Stimulated activated naive CD8-positive, alpha-beta T cell treated with anti-CD3 and anti-CD28 coated beads, Interleukin-15, Interleukin-2, amounts not matched to agents 100 ng/mL and 50 ng/mL, for 24 hours (primary cell): ENCODE results near the gene CCT3.
"Not testable (repeated sequence)": the region's sequence is repeated elsewhere in the genome, so short reads cannot be mapped to it uniquely, and the experiment has no call there.

Experiments used
- H3K27ac Mint-ChIP-seq: one replicate; pipeline ENCODE4 v1.8.0; 2021; ENCODE audit warnings: mild to moderate bottlenecking, mixed read lengths
- H3K27me3 Mint-ChIP-seq: one replicate; pipeline ENCODE4 v1.8.0; 2021; ENCODE audit warnings: mixed read lengths
- H3K36me3 Mint-ChIP-seq: one replicate; pipeline ENCODE4 v1.8.0; 2021; ENCODE audit warnings: low read depth, mixed read lengths
- H3K4me1 Mint-ChIP-seq: one replicate; pipeline ENCODE4 v1.8.0; 2021; ENCODE audit warnings: low read depth, mixed read lengths
- H3K4me3 Mint-ChIP-seq: one replicate; pipeline ENCODE4 v1.8.0; 2021; ENCODE audit warnings: mild to moderate bottlenecking, mixed read lengths
- H3K9me3 Mint-ChIP-seq: one replicate; pipeline ENCODE4 v1.8.0; 2021; ENCODE audit warnings: mixed read lengths

Gene CCT3

DNA sequence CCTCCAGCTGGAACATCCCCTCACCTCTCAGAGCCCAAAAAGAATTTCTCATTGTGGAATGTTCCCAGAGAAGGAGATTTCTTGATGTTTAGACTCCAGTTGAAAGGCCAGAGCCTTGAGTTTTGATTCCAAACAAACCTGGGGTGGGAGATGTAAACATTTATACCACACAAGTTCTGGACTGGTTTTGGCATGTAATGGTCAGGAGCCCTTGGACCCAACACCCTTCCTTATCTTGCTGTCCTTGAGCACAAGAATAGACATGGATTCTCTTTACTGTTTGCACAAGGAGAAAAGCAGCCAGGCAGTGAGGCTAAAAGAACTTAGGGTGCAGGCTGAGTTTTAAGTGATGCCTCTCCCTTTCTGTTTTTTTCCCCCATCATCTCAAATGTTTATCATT is 35.5 kb upstream of the CCT3 start:
- no peaks in the 10 kb centered on the region for H3K9me3 Mint-ChIP-seq

DNA sequence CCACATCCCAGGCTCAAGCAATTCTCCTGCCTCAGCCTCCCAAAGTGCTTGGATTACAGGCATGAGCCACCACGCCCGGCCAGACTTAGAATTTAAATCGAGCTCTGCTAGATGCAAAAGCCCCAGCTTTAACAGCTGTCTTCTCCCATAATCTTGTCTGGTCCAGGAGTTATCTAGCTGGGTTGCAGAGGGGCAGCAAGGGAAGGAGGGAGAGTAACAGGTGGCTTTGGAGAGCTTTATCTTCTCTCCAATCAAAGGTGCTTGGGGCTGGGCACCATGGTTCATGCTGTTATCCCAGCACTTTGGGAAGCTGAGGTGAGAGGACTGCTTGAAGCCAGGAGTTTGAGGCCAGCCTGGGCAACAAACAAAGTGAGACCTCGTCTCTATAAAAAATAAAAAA is 34.8 kb upstream of the CCT3 start:
- Mint-ChIP-seq H3K4me3 (no peak overlapping the region), H3K27ac (no peak overlapping the region), H3K36me3 (no peaks in the 10 kb centered on the region), H3K9me3 (no peaks in the 10 kb centered on the region), H3K4me1 (no peaks in the 10 kb centered on the region), H3K27me3 (peaks cover 57% of the 10 kb centered on the region)

More for the DNA sequence above, 35.5 kb upstream of the CCT3 start:
- H3K4me3 Mint-ChIP-seq: no peak overlapping the region
- no peaks in the 10 kb centered on the region for H3K4me1 Mint-ChIP-seq
- H3K36me3 Mint-ChIP-seq: no peaks in the 10 kb centered on the region
- peaks cover 51% of the 10 kb centered on the region for H3K27me3 Mint-ChIP-seq
- H3K27ac Mint-ChIP-seq: no peak overlapping the region

DNA sequence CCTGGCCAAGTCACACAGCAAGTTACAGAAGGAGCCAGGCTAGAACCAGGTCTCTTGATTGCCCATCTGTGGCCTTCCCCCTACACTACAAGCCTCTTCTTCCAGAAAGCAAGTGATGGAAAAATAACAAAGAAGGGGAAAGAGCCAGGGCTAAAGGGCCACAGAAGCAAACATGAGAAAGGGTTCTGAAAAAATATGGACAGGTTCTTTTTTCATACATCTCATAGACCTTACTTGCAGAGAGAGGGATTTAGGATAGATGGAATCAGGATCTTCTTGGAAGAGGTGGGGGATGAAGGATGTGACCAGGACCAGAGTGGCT is 34.1 kb upstream of the CCT3 start:
- no peak overlapping the region for H3K27ac Mint-ChIP-seq
- no peak overlapping the region for H3K4me3 Mint-ChIP-seq
- no peaks in the 10 kb centered on the region for H3K9me3 Mint-ChIP-seq
- H3K4me1 Mint-ChIP-seq: no peaks in the 10 kb centered on the region
- peaks cover 58% of the 10 kb centered on the region for H3K27me3 Mint-ChIP-seq
- H3K36me3 Mint-ChIP-seq: no peaks in the 10 kb centered on the region

DNA sequence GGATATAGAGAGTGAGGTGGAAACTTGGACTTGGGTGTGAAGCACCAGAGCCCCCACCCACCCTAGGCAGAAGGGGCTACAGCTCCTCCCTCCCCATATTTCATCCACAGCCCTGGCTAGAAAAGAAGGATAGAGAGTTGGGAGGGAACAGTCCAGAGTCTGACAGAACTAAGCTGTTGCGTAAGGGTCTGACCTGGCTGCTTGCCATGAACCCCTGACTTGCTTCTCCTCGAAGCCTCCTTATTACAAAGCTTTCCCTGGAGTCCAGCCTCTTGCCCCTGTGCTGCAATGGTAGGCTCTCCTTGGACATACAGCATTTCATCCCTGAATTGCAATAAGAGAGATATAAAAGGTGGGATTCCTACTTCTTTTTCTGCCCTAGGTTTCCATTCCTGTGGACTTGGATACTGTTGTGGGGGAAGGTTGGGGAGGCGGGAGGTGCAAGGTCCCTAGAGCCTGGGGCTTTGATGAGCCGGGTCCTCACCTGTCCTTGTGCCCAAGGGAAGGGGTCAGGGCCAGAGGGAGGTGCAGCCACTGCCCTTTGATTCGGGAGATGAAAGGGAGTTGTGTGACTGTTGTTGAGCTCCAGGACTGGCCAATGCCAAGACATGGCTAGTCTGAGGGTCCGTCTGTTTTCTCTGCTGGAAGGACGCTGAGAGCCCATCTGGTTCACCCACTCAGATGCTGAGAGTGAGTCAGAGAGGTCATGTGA is 33.6 kb upstream of the CCT3 start:
- peaks cover 58% of the 10 kb centered on the region for H3K27me3 Mint-ChIP-seq
- no peak overlapping the region for H3K27ac Mint-ChIP-seq

DNA sequence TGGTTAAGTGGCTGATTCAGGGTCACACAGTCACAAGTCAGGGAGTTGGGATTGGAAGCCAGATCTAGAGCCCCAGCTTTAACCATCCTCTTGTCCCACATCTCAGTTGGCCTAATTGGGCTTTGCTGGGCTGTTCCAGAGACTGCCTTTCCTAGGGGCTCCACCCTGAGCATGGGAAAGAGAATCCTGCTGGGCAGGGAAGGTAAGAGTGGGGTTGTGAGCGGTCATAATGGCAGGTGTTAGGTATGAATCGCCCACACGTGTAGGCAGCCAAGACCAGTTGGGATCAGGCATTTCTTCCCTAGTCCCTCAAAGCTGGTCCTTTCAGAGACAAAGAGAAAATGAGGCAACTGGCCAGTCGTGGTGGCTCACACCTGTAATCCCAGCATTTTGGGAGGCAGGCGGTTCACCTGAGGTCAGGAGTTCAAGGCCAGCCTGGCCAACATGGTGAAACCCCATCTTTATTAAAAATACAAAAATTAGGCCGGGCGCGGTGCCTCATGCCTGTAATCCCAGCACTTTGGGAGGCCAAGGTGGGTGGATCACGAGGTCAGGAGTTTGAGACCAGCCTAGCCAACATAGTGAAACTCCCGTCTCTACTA is 31.7 kb upstream of the CCT3 start:
- not testable (repeated sequence) for H3K4me1 Mint-ChIP-seq, H3K36me3 Mint-ChIP-seq, H3K9me3 Mint-ChIP-seq, H3K27ac Mint-ChIP-seq
- H3K27me3 Mint-ChIP-seq: peaks cover 61% of the 10 kb centered on the region
- peak overlapping the region; percentile 66 for H3K4me3 Mint-ChIP-seq

More for the DNA sequence above, 33.6 kb upstream of the CCT3 start:
- H3K36me3 Mint-ChIP-seq: no peaks in the 10 kb centered on the region
- no peaks in the 10 kb centered on the region for H3K9me3 Mint-ChIP-seq
- H3K4me1 Mint-ChIP-seq: no peaks in the 10 kb centered on the region
- H3K4me3 Mint-ChIP-seq: no peak overlapping the region

DNA sequence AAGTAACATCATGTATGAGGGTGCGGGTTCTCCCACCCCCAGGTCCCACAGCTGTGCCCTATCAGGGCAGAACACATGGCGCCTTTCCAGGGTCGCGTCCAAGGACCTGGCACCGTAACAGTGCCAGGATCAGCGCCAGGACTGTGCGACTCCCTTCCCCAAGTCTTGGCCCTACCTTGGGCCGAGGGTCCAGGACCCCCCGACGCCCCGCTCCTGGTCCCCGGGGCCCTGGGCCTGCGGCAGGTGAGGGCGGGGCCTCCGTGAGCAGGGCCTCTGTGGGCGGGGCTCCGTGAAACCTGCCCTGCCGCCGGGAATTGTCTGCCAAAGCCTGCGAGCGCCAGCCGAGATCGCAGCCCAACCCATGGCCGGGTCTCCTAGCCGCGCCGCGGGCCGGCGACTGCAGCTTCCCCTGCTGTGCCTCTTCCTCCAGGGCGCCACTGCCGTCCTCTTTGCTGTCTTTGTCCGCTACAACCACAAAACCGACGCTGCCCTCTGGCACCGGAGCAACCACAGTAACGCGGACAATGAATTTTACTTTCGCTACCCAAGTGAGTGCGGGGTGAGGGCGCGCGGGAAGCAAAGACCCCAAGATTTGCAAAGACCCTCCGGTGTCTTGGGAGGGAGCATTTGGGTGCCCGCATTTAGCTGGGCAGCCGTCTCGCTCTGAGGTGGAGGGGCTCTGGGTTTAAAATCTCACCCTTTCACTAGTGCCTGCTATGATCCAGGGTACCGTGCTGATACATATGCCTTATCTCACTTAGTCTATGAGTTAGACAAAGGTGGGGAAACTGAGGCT is 31.0 kb upstream of the CCT3 start, which contains the start of gene RHBG:
Gene RHBG, plus strand, starts transcription at position 323 of the 796 bp plus-strand sequence. Its CDS starts 39 bp downstream, at position 362.
- Mint-ChIP-seq H3K9me3 (no peaks in the 10 kb centered on the region), H3K4me3 (peak within 1 kb of the TSS; percentile 66), H3K27ac (no peak within 1 kb of the TSS), H3K4me1 (no peaks in the 10 kb centered on the region), H3K27me3 (peaks cover 62% of the 10 kb centered on the region), H3K36me3 (no peaks in the 10 kb centered on the region)

DNA sequence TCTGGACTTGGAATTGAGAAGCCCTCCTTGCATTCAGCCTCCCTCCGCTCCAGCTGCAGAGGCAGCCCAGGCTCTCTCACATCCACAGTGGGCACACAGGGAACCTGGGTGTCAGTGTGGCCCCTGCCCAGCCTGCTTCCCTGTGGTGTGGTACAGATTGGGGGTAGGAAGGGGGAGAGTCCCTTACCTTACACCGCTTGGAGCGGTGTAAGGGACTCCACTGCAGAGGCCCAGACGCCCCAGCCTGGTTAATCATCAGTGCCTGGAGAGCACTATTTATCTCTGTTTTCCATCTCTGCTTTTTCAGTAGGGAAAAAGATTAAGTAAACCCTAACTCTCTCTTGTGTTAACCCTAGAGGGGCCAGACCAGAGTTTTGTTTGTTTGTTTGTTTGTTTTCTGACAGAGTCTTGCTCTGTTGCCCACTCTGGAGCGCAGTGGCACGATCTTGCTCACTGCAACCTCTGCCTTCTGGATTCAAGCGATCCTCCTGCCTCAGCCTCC is 30.1 kb upstream of the CCT3 start:
- no peaks in the 10 kb centered on the region for H3K9me3 Mint-ChIP-seq
- peaks cover 57% of the 10 kb centered on the region for H3K27me3 Mint-ChIP-seq
- no peaks in the 10 kb centered on the region for H3K4me1 Mint-ChIP-seq
- H3K27ac Mint-ChIP-seq: no peak overlapping the region
- no peak overlapping the region for H3K4me3 Mint-ChIP-seq
- H3K36me3 Mint-ChIP-seq: no peaks in the 10 kb centered on the region

DNA sequence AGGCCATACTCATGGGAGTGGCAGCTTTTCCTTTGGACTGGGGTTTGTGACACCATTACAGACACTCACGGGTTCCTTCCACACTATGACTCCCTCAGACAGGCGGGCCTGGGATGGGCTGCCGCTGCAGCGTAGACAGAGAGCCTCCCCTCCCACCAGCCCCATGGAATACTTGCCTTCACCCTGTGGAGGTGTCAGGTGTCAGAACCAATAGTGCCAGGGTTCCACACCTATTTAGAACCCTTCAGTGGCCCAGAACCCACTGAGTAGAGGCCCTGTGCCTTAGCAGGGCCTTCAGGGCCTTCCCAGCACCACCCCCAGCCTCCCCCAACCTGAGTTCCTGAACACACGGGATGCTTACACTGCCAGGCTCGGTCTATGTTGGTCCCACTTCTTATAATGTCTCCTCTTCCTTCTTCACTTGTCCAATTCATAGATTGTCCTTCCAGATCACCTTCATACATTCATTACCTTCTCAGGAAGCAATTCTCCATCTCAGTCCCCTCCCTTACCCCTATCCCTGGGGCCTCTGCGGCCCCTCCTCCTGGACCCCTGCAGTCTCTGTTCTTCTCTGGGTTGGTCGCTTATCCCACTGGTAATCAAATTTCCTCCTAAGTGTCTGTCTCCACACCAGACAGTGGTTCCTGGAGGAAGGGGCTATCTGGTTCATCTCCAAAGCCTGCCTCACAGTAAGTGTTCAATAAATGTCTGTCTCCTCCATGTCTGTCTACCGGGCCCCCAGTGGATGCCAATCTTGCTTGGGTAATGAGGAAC is 29.5 kb upstream of the CCT3 start:
- no peak overlapping the region for H3K27ac Mint-ChIP-seq
- no peaks in the 10 kb centered on the region for H3K36me3 Mint-ChIP-seq
- no peaks in the 10 kb centered on the region for H3K4me1 Mint-ChIP-seq
- H3K27me3 Mint-ChIP-seq: peaks cover 51% of the 10 kb centered on the region
- H3K9me3 Mint-ChIP-seq: no peaks in the 10 kb centered on the region
- H3K4me3 Mint-ChIP-seq: no peak overlapping the region

DNA sequence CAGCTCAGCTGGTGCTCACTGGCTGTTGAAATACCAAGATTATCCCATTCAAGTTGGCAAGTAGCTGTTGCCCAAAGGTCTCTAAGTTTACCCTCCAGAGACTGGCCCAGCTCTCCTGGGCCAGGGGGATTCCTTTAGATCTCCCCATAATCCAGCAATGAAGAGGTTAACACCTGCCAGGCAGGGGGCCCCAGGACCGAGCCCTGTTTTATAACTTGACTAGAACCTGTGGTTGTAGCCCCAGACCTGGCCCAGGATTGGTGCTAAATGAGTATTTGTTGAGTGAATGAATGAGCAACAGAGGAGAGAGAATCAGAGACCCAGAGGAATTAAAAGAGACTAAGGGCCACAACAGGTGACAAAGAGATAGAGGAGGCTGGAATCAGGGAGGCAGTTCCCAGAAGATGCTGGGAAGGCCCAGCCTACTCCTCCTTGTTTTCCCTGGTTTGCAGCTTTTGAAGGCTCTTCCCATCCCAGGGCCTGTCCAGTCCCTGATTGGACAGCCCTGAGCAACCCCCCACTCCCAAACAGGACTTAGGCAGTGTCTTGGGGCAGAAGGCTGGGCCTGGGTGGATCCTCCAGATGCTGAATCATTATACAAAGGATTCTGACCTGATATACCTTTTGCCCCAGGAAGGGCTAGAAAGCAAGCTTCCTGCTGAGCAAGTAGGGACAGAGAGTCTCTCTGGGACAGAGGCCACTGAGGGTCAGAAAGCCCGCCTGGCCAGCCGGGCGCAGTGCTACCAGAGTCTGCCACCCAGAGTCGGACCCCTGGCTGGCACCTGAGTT is 28.5 kb upstream of the CCT3 start:
- Mint-ChIP-seq H3K36me3 (no peaks in the 10 kb centered on the region), H3K9me3 (no peaks in the 10 kb centered on the region), H3K4me1 (no peaks in the 10 kb centered on the region), H3K27me3 (peaks cover 41% of the 10 kb centered on the region), H3K4me3 (no peak overlapping the region), H3K27ac (no peak overlapping the region)

DNA sequence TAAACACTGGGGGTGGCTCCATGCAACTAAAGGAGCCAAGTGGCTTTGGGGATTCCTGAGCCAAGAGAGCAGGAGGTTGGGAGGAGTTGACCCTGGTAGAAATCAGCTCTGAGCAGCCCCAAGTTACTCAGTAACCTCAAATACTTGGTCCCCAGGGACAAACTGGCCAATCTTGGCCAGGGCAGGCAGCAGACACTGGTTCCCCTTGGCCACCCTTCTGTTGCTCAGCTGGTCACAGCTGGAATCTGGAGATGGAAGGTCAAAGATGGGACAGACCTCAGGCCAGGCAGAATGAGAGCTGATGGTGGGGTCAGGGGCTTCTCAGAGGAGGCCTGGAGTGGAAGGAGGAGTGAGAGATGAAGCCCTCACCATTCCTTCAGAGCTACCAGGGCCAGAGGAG is 27.7 kb upstream of the CCT3 start:
- H3K4me1 Mint-ChIP-seq: no peaks in the 10 kb centered on the region
- no peak overlapping the region for H3K27ac Mint-ChIP-seq
- H3K36me3 Mint-ChIP-seq: no peaks in the 10 kb centered on the region
- H3K4me3 Mint-ChIP-seq: no peak overlapping the region
- H3K27me3 Mint-ChIP-seq: peaks cover 38% of the 10 kb centered on the region
- no peaks in the 10 kb centered on the region for H3K9me3 Mint-ChIP-seq

DNA sequence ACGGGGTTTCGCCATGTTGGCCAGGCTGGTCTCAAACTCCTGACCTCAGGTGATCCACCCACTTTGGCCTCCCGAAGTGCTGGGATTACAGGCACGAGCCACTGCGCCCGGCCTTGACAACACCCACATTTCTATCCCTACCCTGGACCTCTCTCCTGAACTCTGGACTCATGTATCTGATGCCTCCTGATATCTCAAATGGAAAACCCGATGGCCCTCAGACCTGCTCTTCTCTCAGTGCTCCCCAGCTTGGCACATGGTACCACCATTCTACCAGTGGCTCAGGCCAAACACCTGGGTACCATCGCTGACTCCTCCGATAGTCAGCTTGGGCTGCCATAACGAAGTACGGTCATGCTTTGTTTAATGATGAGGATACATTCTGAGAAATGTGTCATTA is 22.4 kb upstream of the CCT3 start:
- peaks cover 52% of the 10 kb centered on the region for H3K27me3 Mint-ChIP-seq
- H3K27ac Mint-ChIP-seq: no peak overlapping the region
- H3K36me3 Mint-ChIP-seq: no peaks in the 10 kb centered on the region
- no peaks in the 10 kb centered on the region for H3K9me3 Mint-ChIP-seq
- peaks cover 14% of the 10 kb centered on the region for H3K4me1 Mint-ChIP-seq
- no peak overlapping the region for H3K4me3 Mint-ChIP-seq

DNA sequence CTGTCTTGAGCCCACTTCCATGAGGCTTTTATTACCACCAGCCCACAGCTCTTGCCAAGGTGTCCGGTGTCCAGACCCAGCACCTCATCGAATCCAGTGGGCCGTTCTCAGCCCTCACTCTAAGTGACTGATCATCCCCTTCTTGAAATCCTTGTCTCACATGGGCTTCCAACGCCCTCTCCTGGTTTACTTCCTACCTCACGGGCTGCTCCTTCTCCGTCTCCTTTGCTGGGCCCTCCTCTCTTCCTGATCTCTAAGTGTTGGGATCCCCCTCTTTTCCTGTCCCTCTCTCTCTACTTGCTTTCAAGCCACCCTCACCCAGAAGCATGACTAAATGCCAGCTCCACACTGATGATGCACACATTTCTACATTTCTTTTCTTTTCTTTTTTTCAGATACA is 21.9 kb upstream of the CCT3 start:
- H3K36me3 Mint-ChIP-seq: no peaks in the 10 kb centered on the region
- H3K4me3 Mint-ChIP-seq: no peak overlapping the region
- H3K9me3 Mint-ChIP-seq: no peaks in the 10 kb centered on the region
- H3K27ac Mint-ChIP-seq: no peak overlapping the region
- H3K27me3 Mint-ChIP-seq: peaks cover 48% of the 10 kb centered on the region
- peaks cover 14% of the 10 kb centered on the region for H3K4me1 Mint-ChIP-seq

DNA sequence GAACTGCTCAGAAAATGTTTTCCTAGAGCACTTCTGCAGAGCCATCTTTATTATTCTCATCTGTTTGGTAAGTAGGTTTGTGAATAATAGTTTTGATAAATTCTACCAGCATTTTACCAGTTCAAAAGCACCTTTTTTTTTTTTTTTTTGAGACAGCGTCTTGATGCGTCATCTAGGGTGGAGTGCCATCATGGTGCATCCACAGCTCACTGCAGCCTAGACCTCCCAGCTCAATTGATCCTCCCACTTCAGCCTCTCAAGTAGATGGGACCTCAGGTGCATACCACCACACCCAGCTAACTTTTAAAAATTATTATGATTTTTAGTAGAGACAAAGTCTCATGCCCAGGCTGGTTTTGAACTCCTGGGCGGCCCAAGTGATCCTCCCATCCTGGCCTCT is 21.2 kb upstream of the CCT3 start:
- Mint-ChIP-seq H3K4me3 (no peak overlapping the region), H3K36me3 (no peaks in the 10 kb centered on the region), H3K4me1 (peaks cover 14% of the 10 kb centered on the region), H3K9me3 (no peaks in the 10 kb centered on the region), H3K27ac (no peak overlapping the region), H3K27me3 (peaks cover 42% of the 10 kb centered on the region)

DNA sequence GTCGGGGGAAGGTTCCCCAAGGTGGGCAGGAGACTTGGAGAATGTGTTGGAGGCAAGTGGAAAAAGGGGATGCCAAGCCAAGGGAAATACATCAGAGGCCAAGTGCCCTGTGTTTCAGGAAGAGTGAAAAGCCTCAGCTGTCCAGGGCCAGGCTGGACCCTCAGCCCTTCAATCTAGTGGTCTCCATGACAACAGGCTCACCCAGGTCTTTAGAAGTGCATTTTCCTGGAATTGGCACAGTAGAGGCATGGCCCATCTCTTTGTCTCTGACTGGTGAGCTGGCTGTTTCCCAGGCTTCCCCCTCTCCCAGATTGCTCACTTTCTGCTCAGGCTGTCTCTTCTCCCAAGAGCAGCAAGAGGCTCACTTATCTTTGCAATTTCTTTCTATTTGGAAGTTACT is 20.5 kb upstream of the CCT3 start:
- H3K27me3 Mint-ChIP-seq: peaks cover 38% of the 10 kb centered on the region
- no peaks in the 10 kb centered on the region for H3K36me3 Mint-ChIP-seq
- no peaks in the 10 kb centered on the region for H3K9me3 Mint-ChIP-seq
- H3K4me1 Mint-ChIP-seq: peaks cover 14% of the 10 kb centered on the region
- no peak overlapping the region for H3K27ac Mint-ChIP-seq
- H3K4me3 Mint-ChIP-seq: no peak overlapping the region
